Muscle of leg (tissue), 11 donors: Measurements from ENCODE around the gene TLCD3A. TPM values are rescaled to one million over a fixed set of nuclear protein-coding genes. Genes with fewer than 3 reads are reported as not detected.
"Not testable (repeated sequence)": the region's sequence is repeated elsewhere in the genome, so short reads cannot be mapped to it uniquely, and the experiment has no call there.

ENCODE experiments used
- DNase-seq: peaks from one replicate; pipeline ENCODE4 v3.0.0; 2013
- H3K27ac ChIP-seq: one replicate; pipeline ENCODE4 v1.5.1; 2013; ENCODE audit warnings: mild to moderate bottlenecking, low read length, control low read depth
- H3K27me3 ChIP-seq: one replicate; pipeline ENCODE4 v1.6.1; 2013; ENCODE audit warnings: low read length; ENCODE audit not compliant: control insufficient read depth, insufficient read depth
- H3K36me3 ChIP-seq: one replicate; pipeline ENCODE4 v1.6.1; 2013; ENCODE audit warnings: low read length; ENCODE audit not compliant: control insufficient read depth, insufficient read depth
- H3K4me1 ChIP-seq: one replicate; pipeline ENCODE4 v1.6.1; 2013; ENCODE audit warnings: low read length; ENCODE audit not compliant: control insufficient read depth, insufficient read depth
- H3K4me3 ChIP-seq: one replicate; pipeline ENCODE4 v1.5.1; 2013; ENCODE audit warnings: low read length, control low read depth
- H3K9me3 ChIP-seq: replicated peaks from 2 replicates; pipeline ENCODE4 v1.6.1; 2013; ENCODE audit warnings: low read depth, low read length; ENCODE audit not compliant: control insufficient read depth
- WGBS: methylation state at CpG from one replicate; pipeline ENCODE4 v1.1.5; 2013; ENCODE audit warnings: missing lambda C conversion rate; ENCODE audit not compliant: insufficient coverage; 5-methylcytosine and 5-hydroxymethylcytosine counted together
- polyA plus RNA-seq, 8 donors: library from polyadenylated mRNA; unstranded; fragments of 120-200 nt; gene quantifications; one replicate each; pipeline versions ENCODE4 v1.2.1 to v1.2.3, GENCODE V29; 2013; ENCODE audit warnings: inconsistent platforms in 1 of 8, low replicate concordance in 1 of 8; ENCODE audit not compliant: insufficient read length in 8 of 8, insufficient read depth in 1 of 8
- total RNA-seq: library from RNA; stranded (reverse); fragments of 120-200 nt; gene quantifications from one replicate; pipeline ENCODE4 v1.2.4, GENCODE V29; 2013

TLCD3A gene
- total and polyA plus RNA-seq, 9 donors: 9.5 to 25.4 (median 15.6) TPM

DNA sequence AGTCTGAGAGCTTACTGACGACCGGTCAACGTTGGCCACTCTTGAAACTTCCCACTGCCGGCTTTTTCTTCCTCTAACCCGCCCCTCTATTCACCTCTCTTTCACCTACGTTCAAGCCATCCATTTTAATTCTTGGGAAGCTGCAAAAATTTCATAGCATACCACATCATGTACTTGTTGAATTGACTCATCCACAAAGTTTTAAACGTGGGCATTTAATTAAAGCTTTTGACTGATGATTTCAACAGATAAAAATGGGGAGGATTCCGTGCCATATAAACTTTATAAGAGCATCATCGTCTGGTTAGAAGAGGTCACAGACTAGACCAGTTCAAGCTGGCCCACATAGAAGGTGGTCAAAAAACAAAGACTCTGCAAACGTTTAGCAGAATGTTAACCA lies 40.3 kb upstream of the TLCD3A start:
- Histone ChIP-seq H3K36me3 (peaks cover 36% of the 10 kb centered on the region), H3K4me1 (no peaks in the 10 kb centered on the region), H3K4me3 (no peak overlapping the region), H3K9me3 (no peaks in the 10 kb centered on the region), H3K27me3 (no peaks in the 10 kb centered on the region), H3K27ac (no peak overlapping the region)
- DNase-seq: no peak
- 85% methylated on average over 9 of the region's 10 CpGs for WGBS

- WGBS: 40% methylated on average over 13 of the region's 14 CpGs
- Histone ChIP-seq H3K4me1 (no peaks in the 10 kb centered on the region), H3K27ac (peak overlapping the region; percentile 76), H3K36me3 (peaks cover 40% of the 10 kb centered on the region), H3K4me3 (no peak overlapping the region), H3K27me3 (no peaks in the 10 kb centered on the region), H3K9me3 (no peaks in the 10 kb centered on the region)
- peak; percentile 92 for DNase-seq
These were observed 38.4 kb upstream of the TLCD3A start for GRCh38 chr17:693791-694638.

- WGBS: no CpG with 5 or more reads among the region's 2 CpGs
- DNase-seq: peak; percentile 59
- H3K36me3 ChIP-seq: peaks cover 33% of the 10 kb centered on the region
- H3K9me3 ChIP-seq: no peaks in the 10 kb centered on the region
- H3K4me3 ChIP-seq: no peak overlapping the region
- H3K4me1 ChIP-seq: no peaks in the 10 kb centered on the region
- H3K27me3 ChIP-seq: no peaks in the 10 kb centered on the region
- peak overlapping the region; percentile 75 for H3K27ac ChIP-seq
These were observed 36.0 kb upstream of the TLCD3A start for GRCh38 chr17:696369-696768.

DNA sequence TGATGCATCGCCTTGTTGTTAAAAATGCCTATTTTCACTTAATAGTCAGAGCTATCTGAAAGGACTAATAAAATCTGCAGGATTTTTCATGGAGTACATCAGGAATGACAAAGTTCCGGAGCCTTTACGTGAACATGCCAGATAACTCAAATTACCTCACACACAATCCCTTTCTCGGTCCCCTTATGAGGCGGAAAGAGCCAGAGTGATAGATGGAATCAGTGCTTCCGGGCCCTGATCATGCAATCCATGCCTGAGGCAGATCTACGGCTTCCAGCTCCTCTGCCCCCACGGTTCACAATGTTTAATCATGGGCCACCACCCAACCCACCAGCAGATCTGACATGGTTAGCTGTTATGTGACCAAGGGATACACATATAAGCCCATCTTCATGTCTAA lies 34.7 kb upstream of the TLCD3A start:
- H3K27me3 ChIP-seq: no peaks in the 10 kb centered on the region
- DNase-seq: no peak
- H3K9me3 ChIP-seq: no peaks in the 10 kb centered on the region
- 80% methylated on average over 1 of the region's 8 CpGs for WGBS
- H3K36me3 ChIP-seq: peaks cover 28% of the 10 kb centered on the region
- H3K4me1 ChIP-seq: no peaks in the 10 kb centered on the region
- H3K27ac ChIP-seq: no peak overlapping the region
- no peak overlapping the region for H3K4me3 ChIP-seq

- H3K27ac ChIP-seq, H3K9me3 ChIP-seq, DNase-seq, H3K27me3 ChIP-seq, H3K4me3 ChIP-seq, H3K4me1 ChIP-seq: not testable (repeated sequence)
- 100% methylated on average over 1 of the region's 2 CpGs for WGBS
- peaks cover 28% of the 10 kb centered on the region for H3K36me3 ChIP-seq
These were observed 34.3 kb upstream of the TLCD3A start for GRCh38 chr17:698096-698495.

- 94% methylated on average over 4 of the region's 7 CpGs for WGBS
- no peaks in the 10 kb centered on the region for H3K27me3 ChIP-seq
- H3K9me3 ChIP-seq: no peaks in the 10 kb centered on the region
- H3K27ac ChIP-seq: no peak overlapping the region
- DNase-seq: peak; percentile 21
- H3K4me3 ChIP-seq: no peak overlapping the region
- H3K36me3 ChIP-seq: peaks cover 23% of the 10 kb centered on the region
- no peaks in the 10 kb centered on the region for H3K4me1 ChIP-seq
These were observed 33.1 kb upstream of the TLCD3A start for GRCh38 chr17:699345-699744.

GRCh38 chr17:700504-701094 lies 31.8 kb upstream of the TLCD3A start:
- no peak overlapping the region for H3K4me3 ChIP-seq
- no peak overlapping the region for H3K27ac ChIP-seq
- H3K36me3 ChIP-seq: peaks cover 19% of the 10 kb centered on the region
- H3K4me1 ChIP-seq: no peaks in the 10 kb centered on the region
- DNase-seq: peak; percentile 40
- no peaks in the 10 kb centered on the region for H3K27me3 ChIP-seq
- WGBS: no CpG with 5 or more reads among the region's 1 CpG
- H3K9me3 ChIP-seq: no peaks in the 10 kb centered on the region

GRCh38 chr17:703081-703875 lies 29.1 kb upstream of the TLCD3A start:
- H3K36me3 ChIP-seq: peaks cover 10% of the 10 kb centered on the region
- H3K9me3 ChIP-seq: no peaks in the 10 kb centered on the region
- no peaks in the 10 kb centered on the region for H3K4me1 ChIP-seq

DNA sequence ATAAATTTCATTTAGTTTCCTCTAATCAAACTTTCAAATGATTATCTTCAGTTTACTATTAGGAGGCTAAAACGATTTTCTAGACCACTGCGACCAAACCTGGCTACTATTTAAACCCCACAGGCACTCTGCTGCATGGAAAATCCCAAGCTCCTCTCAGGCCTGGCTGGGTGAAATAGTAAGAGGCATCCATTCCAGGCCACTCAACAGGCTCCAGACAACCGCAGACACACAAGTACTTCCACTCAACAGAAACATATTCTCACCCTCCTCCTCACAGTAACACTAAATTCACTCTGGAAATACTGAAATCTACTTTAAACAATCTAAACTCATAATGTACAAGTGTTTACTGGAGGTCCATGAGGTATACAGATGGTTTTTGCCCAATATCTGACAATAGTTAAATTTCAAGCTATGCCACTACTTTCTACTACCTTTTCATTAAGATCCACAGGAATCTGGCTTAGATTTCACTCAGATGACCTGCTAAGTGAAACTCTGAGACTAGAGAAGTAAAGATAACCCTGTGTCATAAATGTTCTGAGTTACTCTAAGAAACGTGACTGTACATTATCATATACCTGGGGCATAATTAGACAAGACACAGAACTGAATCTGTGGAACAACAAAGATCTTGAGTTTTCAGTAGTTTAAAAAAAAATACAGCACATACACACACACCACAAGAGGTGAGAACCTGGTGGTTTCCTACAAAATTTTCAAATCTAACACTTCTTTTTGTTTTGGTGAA lies 28.1 kb upstream of the TLCD3A start:
- Histone ChIP-seq H3K36me3 (peaks cover 19% of the 10 kb centered on the region), H3K4me1 (no peaks in the 10 kb centered on the region), H3K4me3 (no peak overlapping the region), H3K27me3 (no peaks in the 10 kb centered on the region), H3K9me3 (no peaks in the 10 kb centered on the region), H3K27ac (no peak overlapping the region)
- 92% methylated on average over 2 of the region's 4 CpGs for WGBS
- DNase-seq: no peak

More at GRCh38 chr17:703081-703875, 29.1 kb upstream of the TLCD3A start:
- Histone ChIP-seq H3K4me3 (no peak overlapping the region), H3K27ac (no peak overlapping the region), H3K27me3 (no peaks in the 10 kb centered on the region)
- DNase-seq: no peak
- WGBS: 61% methylated on average over 5 of the region's 12 CpGs
